ENCODE results near the gene SLC26A1.

DNA sequence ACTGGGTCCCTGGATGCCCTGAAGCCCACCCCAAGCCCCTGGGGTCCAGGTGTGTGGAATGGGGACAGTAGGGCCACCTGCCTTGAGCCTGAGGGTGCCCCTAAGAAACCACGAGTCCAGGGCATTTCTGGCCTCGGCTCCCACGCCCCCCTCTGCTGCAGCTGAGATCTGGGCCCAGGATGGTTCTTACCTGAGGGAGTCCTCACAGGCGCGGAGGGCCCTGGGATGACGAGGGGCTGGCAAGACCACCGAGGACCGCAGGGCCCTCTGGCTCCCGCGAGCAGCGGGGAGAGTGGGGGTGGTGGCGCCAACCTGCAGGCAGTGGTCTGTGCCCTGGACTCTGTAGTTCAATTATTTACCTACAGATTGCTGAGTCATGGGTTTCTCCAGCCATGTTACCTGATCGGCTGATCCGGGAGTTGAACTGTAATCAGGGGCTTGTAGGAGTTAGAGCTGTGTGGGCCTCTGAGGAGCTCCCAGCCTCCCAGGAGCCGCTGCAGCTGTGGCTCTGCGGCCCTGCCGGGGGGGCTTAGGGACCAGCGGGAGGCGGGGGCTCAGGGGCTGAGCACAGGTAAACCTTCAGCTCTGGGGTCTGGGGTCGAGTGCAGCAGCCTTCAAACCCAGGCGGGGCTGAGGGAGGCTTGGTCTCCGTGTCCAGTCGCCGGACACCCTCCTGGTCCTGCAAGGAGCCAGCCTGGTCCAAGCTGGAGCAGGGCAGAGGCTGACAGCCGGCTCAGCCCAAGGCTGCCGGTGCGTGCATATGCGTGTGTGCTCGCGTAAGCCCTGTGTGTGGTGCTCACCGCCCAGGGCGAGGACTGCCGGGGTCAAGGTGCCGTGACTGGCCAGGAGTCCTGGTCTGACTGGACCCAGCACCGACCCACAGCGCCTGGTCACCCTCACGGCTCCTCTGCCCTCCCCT is at the start of gene SLC26A1:
- TF ChIP-seq POLR2A (IDR thresholded peaks at IDR 0.05; ENCODE audit: low read depth, low read length) (no peak), POLR2AphosphoS5 (IDR thresholded peaks at IDR 0.05; ENCODE audit: low read depth, low read length) (no peak), TAF1 (IDR thresholded peaks at IDR 0.05; ENCODE audit: borderline replicate concordance, low read depth, low read length) (no peak)
